Occipital lobe (tissue), 2 donors: ENCODE measurements around the gene ST8SIA6. TPM values are rescaled to one million over a fixed set of nuclear protein-coding genes. Genes with fewer than 3 reads are reported as not detected.
"Not testable (repeated sequence)": the region's sequence is repeated elsewhere in the genome, so short reads cannot be mapped to it uniquely, and the experiment has no call there.

Experiments
- DNase-seq: peaks from one replicate; lab custom pipeline; 2025; lab: John Stamatoyannopoulos, UW
- total RNA-seq: library from RNA; depleted of rRNA; stranded (reverse); fragments of >200 nt; gene quantifications from one replicate; pipeline ENCODE4 v1.2.3, GENCODE V29; 2014

The ST8SIA6 gene
- total RNA-seq, 1 donor from 2014 or later, result 16.2 TPM

GRCh38 chr10:17348501-17349349 lies 105.7 kb downstream of the ST8SIA6 start:
- DNase-seq, result no peak

GRCh38 chr10:17348011-17348500 lies 106.3 kb downstream of the ST8SIA6 start:
- DNase-seq, result no peak

- DNase-seq, result no peak
Measured at GRCh38 chr10:17344206-17344605, 110.2 kb downstream of the ST8SIA6 start.

GRCh38 chr10:17343118-17343517 lies 111.3 kb downstream of the ST8SIA6 start:
- DNase-seq, result no peak

GRCh38 chr10:17340144-17340829 lies 114.1 kb downstream of the ST8SIA6 start:
- DNase-seq, result no peak

GRCh38 chr10:17335065-17335464 lies 119.3 kb downstream of the ST8SIA6 start:
- DNase-seq, result no peak

GRCh38 chr10:17330501-17330900 lies 123.9 kb downstream of the ST8SIA6 start:
- DNase-seq, result no peak

GRCh38 chr10:17326377-17326776 lies 128.0 kb downstream of the ST8SIA6 start:
- no peak for DNase-seq

- DNase-seq, result not testable (repeated sequence)
Measured at GRCh38 chr10:17321957-17322356, 132.4 kb downstream of the ST8SIA6 start.

GRCh38 chr10:17316488-17317170 lies 137.8 kb downstream of the ST8SIA6 start:
- DNase-seq, result no peak

- no peak for DNase-seq
Measured at GRCh38 chr10:17309435-17309834, 145.0 kb downstream of the ST8SIA6 start.

- no peak for DNase-seq
Measured at GRCh38 chr10:17307123-17307522, 147.3 kb downstream of the ST8SIA6 start.

- no peak for DNase-seq
Measured at GRCh38 chr10:17292375-17292774, 162.0 kb downstream of the ST8SIA6 start.

GRCh38 chr10:17290226-17290625 lies 164.2 kb downstream of the ST8SIA6 start:
- no peak for DNase-seq

- no peak for DNase-seq
Measured at GRCh38 chr10:17289763-17290162, 164.6 kb downstream of the ST8SIA6 start.

GRCh38 chr10:17286562-17287550 lies 167.5 kb downstream of the ST8SIA6 start:
- no peak for DNase-seq

- DNase-seq, result no peak
Measured at GRCh38 chr10:17282311-17282710, 172.1 kb downstream of the ST8SIA6 start.

GRCh38 chr10:17278607-17279240 lies 175.7 kb downstream of the ST8SIA6 start:
- DNase-seq, result no peak

- no peak for DNase-seq
Measured at GRCh38 chr10:17276756-17277424, 177.5 kb downstream of the ST8SIA6 start.

- DNase-seq, result no peak
Measured at GRCh38 chr10:17273403-17273802, 181.0 kb downstream of the ST8SIA6 start.
